AML-193 (cell line): ENCODE data around the gene PPARG.

Source experiments
- DNase-seq, 2 experiments: peaks; one replicate each; lab custom pipeline; 2025; lab: John Stamatoyannopoulos, UW

The PPARG gene

DNA sequence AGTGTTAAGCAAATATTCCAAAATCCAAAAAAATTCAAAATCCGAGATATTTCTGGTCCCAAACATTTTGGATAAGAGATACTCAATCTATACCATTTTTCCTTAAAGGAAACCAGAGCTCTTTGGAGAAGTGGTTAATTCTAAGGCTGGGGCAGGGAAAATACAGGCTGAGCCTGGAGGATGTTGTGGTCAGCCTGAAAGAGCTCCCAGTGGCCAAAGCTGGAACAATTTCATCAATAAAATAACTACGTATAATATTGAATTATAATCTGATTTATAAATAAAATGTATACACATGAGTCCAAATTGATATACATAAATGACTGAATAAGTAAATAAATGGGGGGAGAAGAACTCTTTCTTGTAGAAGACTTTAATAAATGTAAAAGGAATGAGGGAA lies 24.6 kb downstream of the PPARG start:
- no peak for DNase-seq

DNA sequence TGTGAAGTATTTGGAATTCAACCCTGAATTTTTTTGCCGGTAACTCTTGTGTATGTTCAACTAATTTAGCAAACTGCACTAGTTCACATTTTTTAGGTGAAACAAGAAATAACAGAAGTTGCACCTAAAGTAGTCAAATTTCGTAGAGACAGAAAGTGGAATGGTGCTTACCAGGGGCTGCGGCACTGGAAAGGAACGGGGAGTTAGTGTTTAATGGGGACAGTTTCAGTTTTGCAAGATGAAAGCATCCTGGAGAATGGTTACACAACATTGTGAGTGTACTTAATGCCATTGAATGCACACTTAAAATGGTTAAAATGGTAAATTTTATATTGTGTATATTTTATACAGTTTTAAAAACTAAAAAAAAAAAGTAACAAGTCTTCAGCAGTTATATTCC lies 27.4 kb downstream of the PPARG start:
- no peak for DNase-seq

GRCh38 chr3:12316729-12317351 lies 28.0 kb downstream of the PPARG start:
- DNase-seq, result no peak

DNA sequence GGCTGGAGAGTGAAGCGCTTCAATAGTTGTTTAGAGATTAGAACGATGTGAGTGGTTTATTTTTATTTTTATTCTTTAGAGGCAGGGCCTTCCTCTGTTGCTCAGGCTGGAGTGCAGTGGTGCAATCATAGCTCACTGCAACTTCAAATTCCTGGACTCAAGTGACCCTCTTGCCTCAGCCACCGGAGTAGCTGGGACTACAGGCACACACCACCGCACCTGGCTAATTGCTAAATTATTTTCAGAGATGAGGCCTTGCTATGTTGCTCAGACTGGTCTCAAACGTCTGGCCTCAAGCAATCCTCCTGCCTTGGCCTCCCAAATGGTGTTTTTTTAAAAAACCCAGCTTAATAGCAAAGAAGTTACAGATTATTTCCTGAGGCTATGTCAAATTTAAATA lies 29.0 kb downstream of the PPARG start:
- DNase-seq, result no peak

- DNase-seq, result no peak
These were observed 30.1 kb downstream of the PPARG start for GRCh38 chr3:12318758-12319621.

- DNase-seq, result no peak
These were observed 32.1 kb downstream of the PPARG start for GRCh38 chr3:12321015-12321414.

GRCh38 chr3:12323237-12323636 lies 34.4 kb downstream of the PPARG start:
- DNase-seq, result peak; percentile 72 to 74

- peak; percentile 91 to 96 for DNase-seq
These were observed 37.0 kb downstream of the PPARG start for GRCh38 chr3:12325586-12326515.

DNA sequence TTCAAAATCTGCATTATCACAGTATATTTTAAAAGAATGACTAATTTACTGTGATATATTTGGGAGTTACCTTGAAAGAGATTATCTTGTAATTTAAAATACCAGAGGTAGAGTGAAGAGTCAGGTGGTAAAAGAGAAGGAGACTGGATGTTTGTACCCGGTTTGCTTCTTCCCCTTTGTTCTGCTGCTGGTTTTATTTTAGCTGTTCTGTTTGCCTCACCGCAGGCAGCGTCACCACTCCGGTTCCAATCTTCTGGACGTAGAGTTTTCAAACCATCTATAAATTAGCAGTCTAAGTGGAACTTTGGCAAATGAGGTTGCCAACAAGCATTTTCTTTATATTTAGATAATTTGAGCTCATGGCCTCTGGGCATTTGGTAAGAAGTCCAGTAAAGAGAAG lies 38.2 kb downstream of the PPARG start:
- DNase-seq, result no peak

GRCh38 chr3:12328132-12328836 lies 39.4 kb downstream of the PPARG start:
- DNase-seq, result no peak

DNA sequence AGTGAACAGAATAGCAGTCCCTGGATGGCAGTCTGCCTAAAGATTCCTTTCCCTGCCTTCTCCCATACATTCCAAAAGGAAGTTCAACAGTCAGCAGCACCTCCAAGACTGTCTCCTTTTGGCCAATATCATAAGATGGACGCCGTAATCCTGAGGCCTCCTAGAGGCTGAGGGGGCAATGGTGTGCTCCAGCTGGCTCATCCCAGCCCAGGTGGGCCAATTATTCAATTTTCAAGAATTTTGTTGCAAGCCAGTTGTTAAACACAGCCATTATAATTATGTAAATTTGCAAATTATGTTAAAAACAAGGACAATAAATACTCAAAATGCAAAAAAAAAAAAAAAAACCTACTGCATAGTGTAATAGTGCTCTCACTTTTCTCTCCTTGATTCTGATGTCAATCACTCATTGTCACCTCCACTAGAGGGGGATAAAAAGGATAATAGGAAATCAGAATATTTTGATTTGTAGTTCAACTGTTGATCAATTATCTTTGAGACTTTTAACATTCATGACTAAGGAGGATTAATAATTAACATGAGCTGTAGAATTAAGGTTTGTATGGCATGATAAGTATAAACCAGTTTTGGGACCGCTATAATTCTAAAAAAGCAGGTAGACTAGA lies 40.1 kb downstream of the PPARG start:
- DNase-seq, result no peak

DNA sequence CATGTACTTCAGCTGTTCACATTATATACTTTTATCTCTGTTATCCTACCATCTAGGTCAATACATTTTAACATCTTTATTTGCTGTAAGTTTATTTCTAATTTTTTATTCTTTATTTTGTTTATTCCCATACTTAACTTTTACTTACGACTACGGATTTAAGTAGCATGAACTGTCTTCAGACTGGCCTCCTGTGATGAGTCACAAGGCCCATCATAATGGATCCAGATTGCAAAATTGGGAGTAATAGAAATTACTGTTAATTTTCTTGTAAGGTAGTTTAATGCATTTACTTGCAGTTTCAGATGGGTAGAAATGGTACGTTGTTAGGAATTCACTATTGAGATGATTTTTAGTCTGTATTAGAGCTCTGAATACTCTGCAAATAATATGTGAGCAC lies 45.9 kb downstream of the PPARG start:
- DNase-seq, result no peak

GRCh38 chr3:12335421-12335820 lies 46.6 kb downstream of the PPARG start:
- no peak for DNase-seq

DNA sequence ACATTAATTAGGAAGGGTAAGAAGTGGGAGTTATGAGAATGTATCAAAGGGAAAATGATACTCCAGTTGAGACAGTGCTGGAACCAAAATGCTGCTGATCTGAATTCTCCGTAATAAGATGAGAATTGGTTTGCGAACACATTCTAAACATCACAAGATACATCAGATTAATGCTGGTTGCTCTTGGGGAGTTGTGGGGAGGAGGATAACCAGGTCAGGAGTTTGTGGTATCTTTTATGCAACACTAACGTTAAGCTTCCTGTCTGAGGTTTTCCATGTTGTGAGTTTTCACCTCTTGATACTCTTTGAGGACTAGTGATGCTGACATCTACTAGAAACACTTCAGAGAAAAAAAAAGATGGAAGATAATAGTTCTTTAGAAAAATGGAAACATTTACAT lies 47.2 kb downstream of the PPARG start:
- peak; percentile 91 to 95 for DNase-seq

GRCh38 chr3:12338595-12339546 lies 50.0 kb downstream of the PPARG start:
- DNase-seq, result no peak

DNA sequence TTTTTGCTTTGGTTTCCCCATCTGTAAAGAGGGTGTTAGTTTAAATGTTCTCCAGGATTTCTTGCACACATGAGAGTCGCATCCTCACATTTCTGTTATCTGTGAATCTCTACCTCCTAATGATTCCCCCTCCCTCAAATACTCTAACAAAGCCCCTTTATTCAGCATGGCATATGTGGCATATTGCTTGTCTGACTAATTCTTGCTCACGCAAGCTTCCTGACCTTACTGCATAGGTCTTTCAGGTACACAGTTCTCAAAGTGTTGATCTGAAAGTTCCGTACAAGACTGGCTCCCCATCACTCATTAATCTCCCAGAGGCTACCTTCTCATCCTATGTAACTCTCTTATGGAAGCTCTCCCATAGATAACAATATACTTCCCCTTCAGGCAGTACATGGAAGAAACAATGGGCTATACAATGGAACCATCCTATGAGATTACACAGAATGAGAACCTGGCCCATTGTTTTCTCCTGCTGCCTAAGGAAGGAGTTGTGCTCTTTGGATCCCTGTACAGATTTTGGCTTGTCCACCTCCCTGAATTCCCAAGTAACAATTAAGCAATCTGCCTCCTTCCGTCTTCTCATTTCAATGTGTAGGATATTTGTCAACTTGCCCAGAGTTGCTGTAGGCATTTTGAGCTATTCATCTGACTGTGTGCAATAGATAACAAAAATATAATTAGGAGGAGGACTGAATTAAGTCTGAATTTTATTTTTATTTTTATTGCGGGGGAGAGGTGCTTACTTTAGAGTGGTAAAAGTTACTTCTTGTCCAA lies 51.0 kb downstream of the PPARG start:
- no peak for DNase-seq

DNA sequence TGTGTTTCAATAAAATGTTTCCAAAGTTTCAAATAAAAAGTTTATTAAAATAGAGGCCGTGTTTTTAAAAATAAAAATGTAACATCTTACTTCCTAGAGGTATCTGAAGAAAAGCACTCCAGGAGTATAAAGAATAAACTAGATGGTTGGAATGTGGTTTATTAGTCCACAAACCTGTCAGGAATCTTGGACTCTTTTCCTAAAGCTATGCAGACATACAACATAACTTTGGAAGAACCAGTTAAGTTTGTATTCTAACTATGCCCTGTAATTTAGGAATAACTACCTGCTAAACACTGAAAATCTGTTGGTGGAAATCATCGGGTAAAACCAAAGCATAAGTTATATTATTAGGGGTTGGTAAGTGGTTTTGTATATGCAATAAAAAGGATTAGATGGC lies 51.6 kb downstream of the PPARG start:
- DNase-seq, result no peak

DNA sequence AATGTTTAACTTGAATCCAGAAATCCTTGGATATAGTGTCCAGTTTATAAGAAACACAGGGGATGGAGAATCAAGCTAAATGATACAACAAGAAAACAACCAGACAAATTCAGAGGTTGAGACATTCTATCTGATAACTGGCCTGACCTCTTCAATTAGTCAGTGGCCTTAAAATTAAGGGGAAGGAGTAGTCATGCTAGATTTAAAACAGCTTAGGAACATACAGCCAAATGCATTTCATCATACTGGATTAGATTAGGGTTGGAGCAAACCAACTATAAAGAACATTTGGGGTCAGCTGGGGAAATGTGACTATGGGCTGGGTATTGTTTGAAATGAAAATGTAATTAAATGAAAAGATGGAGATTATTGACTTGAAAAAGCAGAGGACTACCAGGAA lies 53.3 kb downstream of the PPARG start:
- DNase-seq, result no peak

DNA sequence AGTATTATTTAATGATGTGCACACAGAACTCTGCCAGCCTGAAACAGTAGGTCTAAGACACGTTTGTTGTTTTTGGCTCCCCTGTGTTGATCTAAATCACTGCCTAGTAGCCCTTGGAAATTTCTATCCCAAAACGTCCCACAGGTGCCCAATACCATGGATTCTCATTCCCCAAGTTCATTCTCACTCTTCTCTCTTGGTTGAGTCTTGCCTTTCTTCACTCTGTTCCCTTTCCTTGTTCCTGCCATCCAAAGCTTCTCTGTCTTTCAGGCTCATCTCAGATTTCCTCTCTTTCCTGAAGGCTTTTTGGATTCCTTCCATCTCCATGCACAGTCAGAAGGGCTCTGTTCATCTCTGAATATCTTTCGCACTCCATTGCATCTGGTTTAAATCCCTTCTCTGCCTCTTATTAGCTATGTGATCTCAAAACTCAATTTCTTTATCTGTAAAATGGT lies 54.2 kb downstream of the PPARG start:
- DNase-seq, result no peak
